ENCODE data around the gene NCEH1.

DNA sequence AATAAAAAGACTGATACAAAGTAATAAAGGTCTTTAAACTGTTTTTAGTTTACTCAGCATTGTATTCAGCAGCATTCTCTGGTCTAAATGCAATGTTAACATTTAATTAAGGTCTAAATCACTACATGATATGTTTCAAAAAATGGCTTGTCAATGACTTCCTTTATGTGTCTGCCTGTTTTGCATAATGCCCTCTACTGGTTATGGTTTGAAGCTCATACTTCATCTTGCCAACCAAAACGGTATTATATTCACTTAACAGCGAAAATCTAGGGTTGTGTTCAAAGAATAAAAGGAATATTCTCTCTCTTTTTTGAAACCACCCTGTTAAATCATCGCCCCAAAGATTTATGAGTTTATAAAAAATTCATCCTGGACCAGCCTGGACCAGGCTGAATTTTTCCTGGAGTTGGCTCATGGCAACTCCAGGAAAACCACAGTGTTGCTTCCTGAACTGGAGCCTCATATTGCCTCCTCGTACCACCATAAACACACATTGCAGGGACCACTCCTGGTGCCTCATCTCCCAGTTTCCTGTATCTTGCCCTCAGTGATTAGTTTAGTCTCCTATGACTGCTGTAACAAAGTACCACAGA lies 6.7 kb upstream of the NCEH1 start:
- TF ChIP-seq, protein P1, sequence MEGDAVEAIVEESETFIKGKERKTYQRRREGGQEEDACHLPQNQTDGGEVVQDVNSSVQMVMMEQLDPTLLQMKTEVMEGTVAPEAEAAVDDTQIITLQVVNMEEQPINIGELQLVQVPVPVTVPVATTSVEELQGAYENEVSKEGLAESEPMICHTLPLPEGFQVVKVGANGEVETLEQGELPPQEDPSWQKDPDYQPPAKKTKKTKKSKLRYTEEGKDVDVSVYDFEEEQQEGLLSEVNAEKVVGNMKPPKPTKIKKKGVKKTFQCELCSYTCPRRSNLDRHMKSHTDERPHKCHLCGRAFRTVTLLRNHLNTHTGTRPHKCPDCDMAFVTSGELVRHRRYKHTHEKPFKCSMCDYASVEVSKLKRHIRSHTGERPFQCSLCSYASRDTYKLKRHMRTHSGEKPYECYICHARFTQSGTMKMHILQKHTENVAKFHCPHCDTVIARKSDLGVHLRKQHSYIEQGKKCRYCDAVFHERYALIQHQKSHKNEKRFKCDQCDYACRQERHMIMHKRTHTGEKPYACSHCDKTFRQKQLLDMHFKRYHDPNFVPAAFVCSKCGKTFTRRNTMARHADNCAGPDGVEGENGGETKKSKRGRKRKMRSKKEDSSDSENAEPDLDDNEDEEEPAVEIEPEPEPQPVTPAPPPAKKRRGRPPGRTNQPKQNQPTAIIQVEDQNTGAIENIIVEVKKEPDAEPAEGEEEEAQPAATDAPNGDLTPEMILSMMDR (IDR thresholded peaks at IDR 0.05), result no peak
- no peak for TF ChIP-seq POLR2AphosphoS5 (IDR thresholded peaks at IDR 0.05)
